ENCODE measurements around the gene CTNNA1. TPM values are rescaled to one million over a fixed set of nuclear protein-coding genes. Genes with fewer than 3 reads are reported as not detected.

CTNNA1 gene
- total RNA-seq, 2 donors from 2014 or later: 107 to 140 TPM

GRCh38 chr5:138922494-138922893 lies 169.3 kb downstream of the CTNNA1 start:
- TF ChIP-seq, protein P1, sequence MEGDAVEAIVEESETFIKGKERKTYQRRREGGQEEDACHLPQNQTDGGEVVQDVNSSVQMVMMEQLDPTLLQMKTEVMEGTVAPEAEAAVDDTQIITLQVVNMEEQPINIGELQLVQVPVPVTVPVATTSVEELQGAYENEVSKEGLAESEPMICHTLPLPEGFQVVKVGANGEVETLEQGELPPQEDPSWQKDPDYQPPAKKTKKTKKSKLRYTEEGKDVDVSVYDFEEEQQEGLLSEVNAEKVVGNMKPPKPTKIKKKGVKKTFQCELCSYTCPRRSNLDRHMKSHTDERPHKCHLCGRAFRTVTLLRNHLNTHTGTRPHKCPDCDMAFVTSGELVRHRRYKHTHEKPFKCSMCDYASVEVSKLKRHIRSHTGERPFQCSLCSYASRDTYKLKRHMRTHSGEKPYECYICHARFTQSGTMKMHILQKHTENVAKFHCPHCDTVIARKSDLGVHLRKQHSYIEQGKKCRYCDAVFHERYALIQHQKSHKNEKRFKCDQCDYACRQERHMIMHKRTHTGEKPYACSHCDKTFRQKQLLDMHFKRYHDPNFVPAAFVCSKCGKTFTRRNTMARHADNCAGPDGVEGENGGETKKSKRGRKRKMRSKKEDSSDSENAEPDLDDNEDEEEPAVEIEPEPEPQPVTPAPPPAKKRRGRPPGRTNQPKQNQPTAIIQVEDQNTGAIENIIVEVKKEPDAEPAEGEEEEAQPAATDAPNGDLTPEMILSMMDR (IDR thresholded peaks at IDR 0.05): no peak
- no peak for TF ChIP-seq POLR2A (IDR thresholded peaks at IDR 0.05)
- Histone ChIP-seq H3K27me3 (no peaks in the 10 kb centered on the region), H3K4me1 (peaks cover 10% of the 10 kb centered on the region), H3K27ac (no peak overlapping the region), H3K4me3 (no peak overlapping the region), H3K36me3 (replicated peaks in 1 of 2; ENCODE audit: insufficient read depth in 1 of 2, low read depth in 2 of 2) (peaks cover 6 to 11% of the 10 kb centered on the region in 2 donors), H3K9me3 (no peaks in the 10 kb centered on the region)
- intact Hi-C loops (cut with DNase I): no loop called here
- 90 to 100% methylated on average over 2 of the region's 2 CpGs for WGBS, 2 donors
- ATAC-seq (no peak), DNase-seq (no peak)

GRCh38 chr5:138925090-138925635 lies 171.9 kb downstream of the CTNNA1 start:
- TF ChIP-seq, protein P1 (IDR thresholded peaks at IDR 0.05): no peak
- TF ChIP-seq POLR2A (IDR thresholded peaks at IDR 0.05): no peak
- intact Hi-C loops (cut with DNase I): no loop called here
- Histone ChIP-seq H3K27ac (no peak overlapping the region), H3K9me3 (no peaks in the 10 kb centered on the region), H3K36me3 (replicated peaks in 1 of 2; ENCODE audit: insufficient read depth in 1 of 2, low read depth in 2 of 2) (peaks cover 6 to 11% of the 10 kb centered on the region in 2 donors), H3K27me3 (no peaks in the 10 kb centered on the region), H3K4me3 (no peak overlapping the region), H3K4me1 (peaks cover 25% of the 10 kb centered on the region)
- ATAC-seq: no peak
- 89% methylated on average over 12 of the region's 12 CpGs for WGBS, 2 donors
- no peak for DNase-seq

DNA sequence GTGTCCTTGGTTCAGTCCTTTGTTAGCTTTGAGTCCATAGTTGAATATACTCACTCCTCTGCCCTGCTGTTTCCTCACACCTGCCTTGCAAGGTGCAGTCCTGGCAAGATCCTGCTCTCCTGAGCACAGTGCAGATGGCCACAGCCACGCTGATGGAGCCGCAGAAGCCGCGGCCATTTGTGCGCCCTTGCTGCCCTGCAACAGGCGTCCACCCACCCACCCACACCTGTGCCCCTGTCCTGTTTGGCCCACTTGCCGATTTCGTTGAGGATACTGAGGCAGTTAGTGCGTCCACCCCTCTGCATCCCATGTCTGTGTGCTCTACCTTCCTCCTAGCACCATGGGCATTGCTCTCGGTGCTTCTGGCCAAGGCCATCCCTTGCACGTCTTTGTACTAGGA lies 173.0 kb downstream of the CTNNA1 start:
- no peaks in the 10 kb centered on the region for H3K27me3 ChIP-seq
- H3K4me3 ChIP-seq: no peak overlapping the region
- intact Hi-C loops (cut with DNase I): no loop called here
- H3K4me1 ChIP-seq: peaks cover 25% of the 10 kb centered on the region
- TF ChIP-seq, protein P1 (IDR thresholded peaks at IDR 0.05): no peak
- TF ChIP-seq POLR2A (IDR thresholded peaks at IDR 0.05): no peak
- ATAC-seq (no peak), DNase-seq (no peak)
- peaks cover 6 to 17% of the 10 kb centered on the region in 2 donors for H3K36me3 ChIP-seq (replicated peaks in 1 of 2; ENCODE audit: insufficient read depth in 1 of 2, low read depth in 2 of 2)
- 94 to 98% methylated on average over 11 of the region's 11 CpGs for WGBS, 2 donors
- H3K27ac ChIP-seq: no peak overlapping the region
- H3K9me3 ChIP-seq: no peaks in the 10 kb centered on the region

DNA sequence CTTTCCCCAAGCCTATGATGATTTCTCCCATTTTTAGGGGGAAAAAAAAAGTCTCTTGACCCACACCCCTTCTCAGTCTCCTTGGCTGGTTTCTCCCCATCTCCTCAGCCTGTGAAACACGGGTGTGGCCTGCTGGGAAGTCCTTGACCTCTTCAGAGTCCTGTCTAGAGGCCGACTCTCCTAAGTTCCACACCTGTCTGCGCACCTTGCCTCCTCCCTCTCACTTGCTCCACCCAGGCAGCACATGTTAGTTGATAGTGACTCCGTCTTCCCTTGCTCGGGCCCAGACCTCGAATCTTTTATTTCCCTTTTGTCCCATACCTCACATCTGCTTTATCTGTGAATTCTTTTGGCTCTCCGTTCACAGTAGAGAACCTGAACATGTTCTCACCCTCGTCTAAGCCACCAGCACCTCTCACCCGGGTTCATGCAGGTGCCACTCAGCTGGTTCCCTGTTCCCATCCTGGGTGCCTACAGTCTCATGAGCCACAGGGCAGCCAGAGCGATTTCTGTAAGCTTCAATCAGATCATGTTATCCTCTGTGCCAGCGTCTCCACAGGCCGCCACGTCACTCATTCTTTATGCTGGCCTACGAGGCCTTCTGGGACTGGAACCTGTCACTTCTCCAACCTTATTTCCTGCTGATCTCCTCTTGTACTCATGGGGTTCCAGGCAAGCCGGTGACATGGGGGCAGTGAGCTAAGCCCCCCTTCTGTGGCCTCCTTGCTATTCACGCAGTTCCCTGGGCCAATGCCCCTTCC lies 173.6 kb downstream of the CTNNA1 start:
- TF ChIP-seq POLR2A (IDR thresholded peaks at IDR 0.05): no peak
- TF ChIP-seq, protein P1 (IDR thresholded peaks at IDR 0.05): no peak
- Histone ChIP-seq H3K36me3 (replicated peaks in 1 of 2; ENCODE audit: insufficient read depth in 1 of 2, low read depth in 2 of 2) (peaks cover 6 to 22% of the 10 kb centered on the region in 2 donors), H3K27ac (peak overlapping the region in 2 of 4 donors; percentile 11 to 38), H3K9me3 (no peaks in the 10 kb centered on the region), H3K27me3 (no peaks in the 10 kb centered on the region), H3K4me3 (no peak overlapping the region), H3K4me1 (peaks cover 25% of the 10 kb centered on the region)
- intact Hi-C loops (cut with DNase I): no loop called here
- WGBS, 2 donors: 67 to 69% methylated on average over 16 of the region's 16 CpGs
- DNase-seq: no peak
- no peak for ATAC-seq

Measured in body of pancreas (tissue), 4 donors.